Caco-2 (cell line): ENCODE measurements around the gene HSD17B8. TPM values are rescaled to one million over a fixed set of nuclear protein-coding genes. Genes with fewer than 3 reads are reported as not detected.

ENCODE experiments used
- BruUV-seq: library from RNA; stranded (reverse); fragments of 400-500 nt; replicated peaks from 2 replicates; lab custom pipeline; 2021; lab: Mats Ljungman, UMichigan
- CTCF ChIA-PET: fragments of 300-600 bp; sonication (Branson Sonifier 250); formaldehyde crosslinking; loops from one replicate; lab custom pipeline; 2022; ENCODE audit warnings: antibody characterized with exemption; lab: Charles Lee
- POLR2A ChIA-PET: fragments of 300-600 bp; sonication (Branson Sonifier 250); formaldehyde crosslinking; loops from one replicate; lab custom pipeline; 2022; ENCODE audit warnings: antibody characterized with exemption; lab: Charles Lee
- DNase-seq, 2 experiments: peaks; one replicate each; pipeline versions ENCODE4 v3.0.0 to v3.0.0-alpha.2; 2020 to 2022
- H3K27me3 ChIP-seq: replicated peaks from 2 replicates; pipeline ENCODE4 v1.6.0; 2011; ENCODE audit warnings: low read length; ENCODE audit not compliant: control insufficient read depth, insufficient read depth
- H3K36me3 ChIP-seq: 2 replicates; pipeline ENCODE4 v1.5.1; 2011; ENCODE audit warnings: low read length; ENCODE audit not compliant: control insufficient read depth, insufficient read depth
- H3K4me1 ChIP-seq: fragments of 250-450 bp; sonication (Bioruptor Pico); 2 replicates; pipeline ENCODE4 v1.5.1; 2020; ENCODE audit warnings: mild to moderate bottlenecking
- H3K4me3 ChIP-seq: 2 replicates; pipeline ENCODE4 v1.5.1; 2011; ENCODE audit warnings: low read depth, mild to moderate bottlenecking, control low read depth, low read length
- H3K9me3 ChIP-seq: fragments of 250-450 bp; sonication (Bioruptor Pico); 2 replicates; pipeline ENCODE4 v1.5.1; 2020; ENCODE audit warnings: mild to moderate bottlenecking, moderate library complexity
- H3K27ac Mint-ChIP-seq: one replicate; pipeline ENCODE4 v1.8.0; 2022; ENCODE audit warnings: mixed read lengths; ENCODE audit not compliant: unreplicated experiment
- H3K27me3 Mint-ChIP-seq: one replicate; pipeline ENCODE4 v1.8.0; 2022; ENCODE audit warnings: mixed read lengths; ENCODE audit not compliant: insufficient read depth, unreplicated experiment
- H3K36me3 Mint-ChIP-seq: one replicate; pipeline ENCODE4 v1.8.0; 2022; ENCODE audit warnings: mild to moderate bottlenecking, mixed read lengths; ENCODE audit not compliant: insufficient read depth, unreplicated experiment
- H3K4me1 Mint-ChIP-seq: one replicate; pipeline ENCODE4 v1.8.0; 2022; ENCODE audit warnings: low read depth, mixed read lengths; ENCODE audit not compliant: unreplicated experiment
- H3K4me3 Mint-ChIP-seq: one replicate; pipeline ENCODE4 v1.8.0; 2022; ENCODE audit warnings: mild to moderate bottlenecking, moderate library complexity, mixed read lengths; ENCODE audit not compliant: unreplicated experiment
- H3K9me3 Mint-ChIP-seq: one replicate; pipeline ENCODE4 v1.8.0; 2022; ENCODE audit warnings: mixed read lengths; ENCODE audit not compliant: unreplicated experiment
- intact Hi-C: fragments of 100-400 bp; cut with micrococcal nuclease; formaldehyde crosslinking; loops from one replicate; pipeline ENCODE4 v1.10.0; 2022; ENCODE audit not compliant: unreplicated experiment
- total RNA-seq: library from RNA; stranded (reverse); gene quantifications from 2 replicates; pipeline ENCODE4 v1.2.3, GENCODE V29; 2022
- TF ChIP-seq, protein P1 (sequence below), 2 experiments: fragments of 200-600 bp in 1 of 2; IDR thresholded peaks; 1 replicate in 1 of 2; 2 replicates in 1 of 2; pipeline versions ENCODE4 v1.5.1 to v1.8.0; 2011 to 2022; ENCODE audit warnings: antibody characterized with exemption in 1 of 2, control low read depth in 1 of 2, inconsistent platforms in 1 of 2, low read depth in 1 of 2, low read length in 1 of 2, mild to moderate bottlenecking in 1 of 2, moderate library complexity in 1 of 2; ENCODE audit not compliant: insufficient read depth in 1 of 2, severe bottlenecking in 1 of 2, unreplicated experiment in 1 of 2

The HSD17B8 gene
- total RNA-seq, 1 experiment from 2014 or later, result 10.0 TPM

DNA sequence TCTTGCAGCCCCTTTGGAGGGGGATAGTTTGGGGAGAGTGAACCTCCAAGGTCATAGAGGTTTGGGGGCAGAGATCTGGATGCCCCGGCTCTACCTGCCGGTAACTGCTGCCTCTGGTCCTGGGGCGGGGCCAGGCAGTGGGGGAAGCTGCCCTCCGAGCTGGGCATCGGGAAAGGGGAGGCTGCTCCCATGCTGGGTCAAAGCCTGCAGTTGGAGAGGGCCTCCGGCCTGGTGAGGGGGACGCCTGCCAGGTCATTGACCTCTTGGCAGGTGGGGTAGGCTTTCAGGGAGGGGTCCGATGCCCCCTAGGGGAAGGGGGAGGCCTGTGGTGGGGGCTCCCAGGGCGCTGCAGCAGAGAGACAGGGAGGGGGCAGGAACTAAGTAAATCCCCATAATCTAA, 19.3 kb upstream of the HSD17B8 start:
- POLR2A ChIA-PET, result no interaction called here
- H3K36me3 Mint-ChIP-seq, result no peaks in the 10 kb centered on the region
- no peaks in the 10 kb centered on the region for H3K36me3 ChIP-seq
- no peak overlapping the region for H3K4me3 Mint-ChIP-seq
- BruUV-seq, result no TSS peak
- intact Hi-C loops, result no loop called here
- H3K9me3 Mint-ChIP-seq, result peaks cover 22% of the 10 kb centered on the region
- CTCF ChIA-PET, result no interaction called here
- H3K9me3 ChIP-seq, result no peaks in the 10 kb centered on the region
- DNase-seq, result no peak
- H3K4me1 Mint-ChIP-seq, result no peaks in the 10 kb centered on the region
- H3K27me3 Mint-ChIP-seq, result peaks cover 11% of the 10 kb centered on the region
- H3K4me3 ChIP-seq, result no peak overlapping the region
- no peaks in the 10 kb centered on the region for H3K27me3 ChIP-seq
- H3K4me1 ChIP-seq, result no peaks in the 10 kb centered on the region
- no peak overlapping the region for H3K27ac Mint-ChIP-seq
- TF ChIP-seq, protein P1, sequence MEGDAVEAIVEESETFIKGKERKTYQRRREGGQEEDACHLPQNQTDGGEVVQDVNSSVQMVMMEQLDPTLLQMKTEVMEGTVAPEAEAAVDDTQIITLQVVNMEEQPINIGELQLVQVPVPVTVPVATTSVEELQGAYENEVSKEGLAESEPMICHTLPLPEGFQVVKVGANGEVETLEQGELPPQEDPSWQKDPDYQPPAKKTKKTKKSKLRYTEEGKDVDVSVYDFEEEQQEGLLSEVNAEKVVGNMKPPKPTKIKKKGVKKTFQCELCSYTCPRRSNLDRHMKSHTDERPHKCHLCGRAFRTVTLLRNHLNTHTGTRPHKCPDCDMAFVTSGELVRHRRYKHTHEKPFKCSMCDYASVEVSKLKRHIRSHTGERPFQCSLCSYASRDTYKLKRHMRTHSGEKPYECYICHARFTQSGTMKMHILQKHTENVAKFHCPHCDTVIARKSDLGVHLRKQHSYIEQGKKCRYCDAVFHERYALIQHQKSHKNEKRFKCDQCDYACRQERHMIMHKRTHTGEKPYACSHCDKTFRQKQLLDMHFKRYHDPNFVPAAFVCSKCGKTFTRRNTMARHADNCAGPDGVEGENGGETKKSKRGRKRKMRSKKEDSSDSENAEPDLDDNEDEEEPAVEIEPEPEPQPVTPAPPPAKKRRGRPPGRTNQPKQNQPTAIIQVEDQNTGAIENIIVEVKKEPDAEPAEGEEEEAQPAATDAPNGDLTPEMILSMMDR (IDR thresholded peaks at IDR 0.05; ENCODE audit: insufficient read depth in 1 of 2, low read depth in 1 of 2, low read length in 1 of 2, severe bottlenecking in 1 of 2, unreplicated experiment in 1 of 2), result no peak

DNA sequence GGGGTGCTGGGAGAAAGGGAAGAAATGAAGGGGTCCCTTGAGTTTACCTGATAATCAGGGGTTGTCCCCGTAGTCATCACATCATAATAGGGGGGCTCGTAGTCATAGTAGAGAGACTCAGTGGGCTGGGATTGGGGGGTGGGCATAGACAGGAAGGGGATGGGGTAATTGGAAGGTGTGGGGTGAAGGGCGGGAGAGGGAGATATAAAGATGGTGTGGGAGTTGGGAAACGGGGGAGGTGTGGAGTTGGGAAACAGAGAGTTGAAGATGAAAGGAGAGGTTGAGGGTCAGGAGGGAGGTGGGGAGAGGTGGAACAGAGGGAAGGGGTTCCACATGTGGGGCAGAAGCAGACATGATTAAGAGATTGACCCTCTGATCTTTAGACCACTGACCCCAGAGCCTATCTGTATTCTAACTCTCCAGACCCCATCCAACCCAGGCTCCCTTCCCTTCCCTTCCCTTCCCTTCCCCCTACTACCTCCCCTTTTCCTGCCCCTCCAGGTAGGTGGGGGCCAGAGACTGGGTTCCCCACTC, 18.7 kb upstream of the HSD17B8 start:
- TF ChIP-seq, protein P1 (IDR thresholded peaks at IDR 0.05; ENCODE audit: insufficient read depth in 1 of 2, low read depth in 1 of 2, low read length in 1 of 2, severe bottlenecking in 1 of 2, unreplicated experiment in 1 of 2), result no peak
- Histone ChIP-seq H3K27me3 (no peaks in the 10 kb centered on the region), H3K4me1 (no peaks in the 10 kb centered on the region), H3K9me3 (no peaks in the 10 kb centered on the region), H3K36me3 (no peaks in the 10 kb centered on the region), H3K4me3 (no peak overlapping the region)
- H3K4me3 Mint-ChIP-seq, result no peak overlapping the region
- DNase-seq, result no peak
- CTCF ChIA-PET, result no interaction called here
- peaks cover 22% of the 10 kb centered on the region for H3K9me3 Mint-ChIP-seq
- H3K4me1 Mint-ChIP-seq, result no peaks in the 10 kb centered on the region
- BruUV-seq, result no TSS peak
- no peak overlapping the region for H3K27ac Mint-ChIP-seq
- peaks cover 11% of the 10 kb centered on the region for H3K27me3 Mint-ChIP-seq
- intact Hi-C loops, result no loop called here
- POLR2A ChIA-PET, result no interaction called here
- no peaks in the 10 kb centered on the region for H3K36me3 Mint-ChIP-seq

DNA sequence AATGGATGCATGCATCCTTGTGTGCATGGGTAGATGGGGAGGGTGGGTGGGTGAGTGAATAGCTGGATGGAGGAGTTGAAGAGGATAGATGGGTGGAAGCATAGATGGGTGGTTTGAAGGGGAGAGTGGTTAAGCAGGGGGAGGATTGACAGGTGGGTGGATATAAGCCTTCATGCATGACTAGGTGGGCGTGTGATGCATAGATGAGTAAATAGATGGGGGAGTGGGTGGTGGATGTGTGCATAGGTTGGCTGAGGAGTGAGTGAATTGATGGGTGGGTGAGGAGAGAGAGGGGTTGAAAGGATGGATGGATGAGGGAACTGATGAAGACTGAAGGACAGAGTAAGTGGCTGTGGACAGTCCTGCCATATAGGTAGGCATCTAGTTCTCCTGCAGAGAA, 16.6 kb upstream of the HSD17B8 start:
- no peaks in the 10 kb centered on the region for H3K27me3 ChIP-seq

More for the DNA sequence above, 16.6 kb upstream of the HSD17B8 start:
- H3K36me3 ChIP-seq, result no peaks in the 10 kb centered on the region
- Mint-ChIP-seq H3K36me3 (no peaks in the 10 kb centered on the region), H3K4me1 (no peaks in the 10 kb centered on the region), H3K27ac (no peak overlapping the region), H3K27me3 (peaks cover 11% of the 10 kb centered on the region), H3K9me3 (peaks cover 18% of the 10 kb centered on the region), H3K4me3 (no peak overlapping the region)
- TF ChIP-seq, protein P1 (IDR thresholded peaks at IDR 0.05; ENCODE audit: insufficient read depth in 1 of 2, low read depth in 1 of 2, low read length in 1 of 2, severe bottlenecking in 1 of 2, unreplicated experiment in 1 of 2), result no peak
- no peak overlapping the region for H3K4me3 ChIP-seq
- H3K9me3 ChIP-seq, result no peaks in the 10 kb centered on the region
- intact Hi-C loops, result no loop called here
- no peak for DNase-seq
- ChIA-PET POLR2A (no interaction called here), CTCF (no interaction called here)
- BruUV-seq, result no TSS peak
- H3K4me1 ChIP-seq, result no peaks in the 10 kb centered on the region
